Stimulated activated CD4-positive, alpha-beta T cell treated with anti-CD3 and anti-CD28 coated beads, Interleukin-15, amount 100 ng/mL, for 24 hours (primary cell): ENCODE results near the gene PIK3R2.
"Not testable (repeated sequence)": the region's sequence is repeated elsewhere in the genome, so short reads cannot be mapped to it uniquely, and the experiment has no call there.

ENCODE experiments used
- DNase-seq: peaks from one replicate; pipeline ENCODE4 v3.0.0-alpha.2; 2020

PIK3R2 gene

GRCh38 chr19:18205200-18205892, 52.4 kb downstream of the PIK3R2 start:
- peak; percentile 68 for DNase-seq

- DNase-seq = no peak
Measured at GRCh38 chr19:18206018-18206417, 53.1 kb downstream of the PIK3R2 start.

DNA sequence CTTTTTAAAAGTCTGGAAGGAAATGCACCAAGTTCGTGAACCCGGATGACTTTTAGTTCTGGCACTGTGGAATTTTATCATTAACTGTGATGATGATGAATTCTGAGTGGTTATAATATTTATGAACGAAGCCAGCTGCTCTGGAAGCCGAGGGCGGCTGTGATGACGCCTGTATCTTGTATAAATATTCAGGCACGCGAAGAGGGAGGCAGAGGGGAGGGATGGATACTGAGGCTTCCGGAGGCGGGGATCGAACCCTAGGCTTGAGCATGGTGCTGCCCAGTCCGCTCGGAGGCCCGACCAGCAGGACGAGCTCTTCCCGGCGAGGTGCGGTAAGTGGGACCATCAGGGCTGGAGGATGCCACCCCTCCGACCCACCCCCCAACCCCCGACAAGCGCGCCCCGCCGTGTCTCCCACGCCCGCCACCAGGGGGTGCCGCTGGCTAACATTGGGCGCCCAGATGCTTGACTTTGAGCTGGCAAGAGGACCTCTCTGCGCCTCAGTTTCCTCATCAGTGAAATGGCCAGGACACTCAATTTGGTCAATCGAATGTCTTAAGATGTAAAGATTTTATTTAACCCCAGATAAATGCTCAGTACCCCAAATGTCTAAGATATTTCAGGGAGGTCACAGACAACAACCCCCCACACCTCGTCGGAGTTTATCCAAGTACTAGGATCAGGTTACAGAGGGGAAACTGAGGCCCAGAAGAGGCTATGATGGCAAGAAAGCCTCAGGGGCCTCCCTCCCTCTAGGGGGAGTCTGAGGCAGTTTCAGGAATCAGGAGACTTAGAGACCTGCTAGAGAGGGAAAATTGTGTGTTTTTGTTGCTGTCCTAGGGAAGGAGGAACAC, 55.4 kb downstream of the PIK3R2 start:
- DNase-seq = peak; percentile 69

DNA sequence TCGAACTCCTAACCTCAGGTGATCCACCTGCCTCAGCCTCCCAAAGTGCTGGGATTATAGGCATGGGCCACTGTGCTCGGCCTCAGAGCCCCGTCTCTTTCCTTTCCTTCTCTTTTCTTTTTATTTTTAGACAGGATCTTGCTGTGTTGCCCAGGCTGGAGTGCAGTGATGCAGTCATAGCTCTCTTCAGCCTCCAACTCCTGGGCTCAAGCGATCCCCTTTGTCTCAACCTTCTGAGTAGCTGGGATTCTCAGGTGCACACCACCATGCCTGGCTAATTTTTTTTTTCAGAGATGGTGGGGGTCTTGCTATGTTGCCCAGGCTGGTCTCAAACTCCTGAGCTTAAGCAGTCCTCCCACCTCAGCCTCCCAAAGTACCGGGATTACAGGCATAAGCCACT, 56.9 kb downstream of the PIK3R2 start:
- DNase-seq = not testable (repeated sequence)

- DNase-seq = no peak
Measured at GRCh38 chr19:18211683-18212082, 58.7 kb downstream of the PIK3R2 start.

- no peak for DNase-seq
Measured at GRCh38 chr19:18214779-18215433, 61.9 kb downstream of the PIK3R2 start.

DNA sequence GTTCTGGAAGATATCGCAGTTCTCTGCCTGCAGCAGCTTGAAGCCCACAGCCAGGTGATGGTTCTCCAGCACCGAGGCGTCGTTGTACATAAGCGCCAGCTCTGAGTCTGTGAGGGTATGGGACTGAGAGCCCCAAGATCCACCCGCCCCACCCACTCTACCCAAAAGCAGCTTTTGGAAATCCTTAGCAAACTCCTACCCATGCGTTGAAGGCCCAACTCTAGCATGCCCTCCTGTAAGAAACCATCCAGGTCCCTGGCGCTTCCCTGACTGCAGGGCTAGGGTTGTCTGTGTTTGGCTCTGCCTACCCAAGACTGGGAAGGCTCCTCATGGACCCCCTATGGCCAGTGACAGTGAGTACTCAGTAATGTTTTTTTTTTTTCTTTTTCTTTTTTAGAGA, 63.8 kb downstream of the PIK3R2 start:
- DNase-seq = no peak

DNA sequence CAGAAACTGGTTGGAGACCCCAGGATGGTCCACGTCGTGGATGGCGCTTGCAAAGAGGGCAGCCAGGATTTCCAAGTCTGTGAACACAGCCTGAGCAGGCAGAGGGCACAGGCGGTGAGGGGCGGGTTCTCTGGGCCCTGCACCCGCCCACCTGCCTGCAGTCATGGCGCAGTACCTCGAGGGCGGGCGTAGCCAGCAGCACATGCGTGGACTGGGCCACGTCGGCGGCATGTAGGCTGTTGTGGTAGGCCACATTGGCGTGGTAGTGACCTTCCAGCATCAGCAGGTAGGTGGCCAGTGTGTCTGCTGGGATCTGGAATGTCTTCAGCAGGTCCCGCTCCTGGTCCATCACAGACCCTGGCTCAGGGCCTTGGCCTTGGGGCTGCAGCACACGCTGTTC, 65.2 kb downstream of the PIK3R2 start:
- no peak for DNase-seq

DNA sequence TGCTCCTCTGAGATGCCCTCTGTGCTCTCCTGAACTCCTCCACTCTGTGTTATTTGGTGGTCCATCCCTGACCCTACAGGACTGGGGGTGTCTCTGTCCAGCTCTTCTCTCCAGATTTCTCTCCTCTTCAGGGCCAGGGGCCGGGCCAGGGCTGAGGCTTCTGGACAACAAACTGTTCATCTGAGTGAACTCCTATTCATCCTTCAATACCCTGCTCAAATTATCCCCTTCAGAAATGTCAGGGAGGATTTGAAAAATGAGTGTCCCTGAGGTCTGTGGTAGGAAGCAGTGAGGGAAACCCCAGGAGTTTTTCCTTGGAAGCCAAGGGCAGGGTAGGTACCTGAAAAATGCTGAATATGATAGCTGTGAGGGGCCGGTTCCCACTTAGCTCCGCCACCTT, 65.6 kb downstream of the PIK3R2 start:
- no peak for DNase-seq
